ENCODE data around the gene UST.

The UST gene

DNA sequence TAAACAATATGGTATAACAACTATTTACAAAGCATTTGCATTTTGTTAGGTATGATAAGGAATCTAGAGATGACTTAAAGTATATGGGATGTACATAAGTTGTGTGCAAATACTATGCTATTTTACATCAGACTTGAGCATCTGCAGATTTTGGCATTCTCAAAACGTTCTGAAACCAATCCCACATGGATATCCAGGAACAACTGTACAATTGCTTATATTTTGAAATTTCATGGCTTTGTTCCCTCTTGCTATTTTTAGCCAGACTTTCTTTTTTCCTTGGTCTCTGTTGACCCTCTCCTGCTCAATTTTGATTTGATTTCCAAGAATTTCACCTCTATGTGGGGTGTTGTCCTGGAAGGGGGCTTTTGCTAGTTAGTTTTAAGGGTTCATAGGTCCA lies 32.9 kb upstream of the UST start:
- DNase-seq (ENCODE audit: extremely low read depth, low read depth), result no peak
- no peak for TF ChIP-seq CTCF (IDR thresholded peaks at IDR 0.05; ENCODE audit: low read depth, low read length)

- DNase-seq (ENCODE audit: extremely low read depth, low read depth), result no peak
- no peak for TF ChIP-seq CTCF (IDR thresholded peaks at IDR 0.05; ENCODE audit: low read depth, low read length)
These were observed 30.0 kb upstream of the UST start for GRCh38 chr6:148716811-148717210.

DNA sequence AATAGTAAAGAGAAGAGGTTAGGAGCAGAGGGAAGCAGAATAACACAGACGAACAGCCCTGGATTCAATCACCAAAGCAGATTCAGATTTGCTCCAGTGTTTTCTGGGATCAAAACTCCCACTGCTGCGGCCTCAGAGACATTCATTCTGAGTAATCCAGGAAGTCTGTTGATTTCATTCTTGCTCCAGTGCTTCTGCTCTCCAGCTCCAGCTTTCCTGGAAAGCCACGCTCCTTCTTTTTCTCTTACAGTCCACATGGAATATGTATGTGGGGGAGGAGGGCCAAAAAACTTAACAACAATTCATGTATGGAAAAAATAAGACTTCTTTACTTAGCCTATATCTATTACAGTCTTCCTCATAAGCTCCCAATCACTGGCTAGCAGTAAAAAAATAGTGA lies 26.4 kb upstream of the UST start:
- no peak for DNase-seq (ENCODE audit: extremely low read depth, low read depth)
- no peak for TF ChIP-seq CTCF (IDR thresholded peaks at IDR 0.05; ENCODE audit: low read depth, low read length)

- no peak for TF ChIP-seq CTCF (IDR thresholded peaks at IDR 0.05; ENCODE audit: low read depth, low read length)
- no peak for DNase-seq (ENCODE audit: extremely low read depth, low read depth)
These were observed 25.9 kb upstream of the UST start for GRCh38 chr6:148720897-148721296.

GRCh38 chr6:148723484-148723883 lies 23.3 kb upstream of the UST start:
- DNase-seq (ENCODE audit: extremely low read depth, low read depth), result no peak
- TF ChIP-seq CTCF (IDR thresholded peaks at IDR 0.05; ENCODE audit: low read depth, low read length), result no peak

DNA sequence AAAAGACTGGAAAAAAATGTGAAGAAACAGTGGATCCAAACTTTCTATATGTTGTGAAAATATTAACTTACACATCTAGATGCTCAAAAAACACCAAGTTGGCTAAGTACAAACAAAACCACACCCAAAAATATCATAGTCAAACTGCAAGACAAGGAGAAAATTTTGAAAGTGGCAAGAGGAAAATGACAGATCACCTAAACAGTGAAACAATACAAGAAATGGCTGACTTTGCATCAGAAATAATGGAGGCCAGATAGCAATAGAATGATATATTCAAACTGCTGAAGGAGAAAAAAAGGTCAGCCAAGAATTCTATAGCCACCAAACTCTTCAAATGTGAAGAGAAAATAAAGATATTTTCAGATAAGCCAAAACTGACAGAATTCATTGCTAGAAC lies 22.4 kb upstream of the UST start:
- no peak for TF ChIP-seq CTCF (IDR thresholded peaks at IDR 0.05; ENCODE audit: low read depth, low read length)
- no peak for DNase-seq (ENCODE audit: extremely low read depth, low read depth)

DNA sequence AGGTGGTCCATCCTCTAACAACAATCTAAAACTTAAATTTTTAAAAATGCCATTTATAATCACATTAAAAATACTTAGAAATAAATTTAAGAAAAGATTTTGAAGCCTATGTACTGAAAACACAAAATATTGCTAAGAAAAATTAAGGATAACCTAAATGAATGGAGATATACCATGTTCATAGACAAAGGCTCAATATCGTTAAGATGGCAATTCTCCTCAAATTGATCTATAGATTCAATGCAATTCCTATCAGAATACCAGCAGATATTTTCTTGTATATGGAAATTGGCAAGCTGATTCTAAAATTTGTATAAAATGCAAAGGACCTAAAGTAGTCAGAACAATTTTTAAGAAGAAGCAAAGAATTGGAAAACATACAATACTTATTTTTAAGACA lies 19.7 kb upstream of the UST start:
- DNase-seq (ENCODE audit: extremely low read depth, low read depth), result no peak
- no peak for TF ChIP-seq CTCF (IDR thresholded peaks at IDR 0.05; ENCODE audit: low read depth, low read length)
